Measurements from ENCODE around the gene H2BK1.

DNA sequence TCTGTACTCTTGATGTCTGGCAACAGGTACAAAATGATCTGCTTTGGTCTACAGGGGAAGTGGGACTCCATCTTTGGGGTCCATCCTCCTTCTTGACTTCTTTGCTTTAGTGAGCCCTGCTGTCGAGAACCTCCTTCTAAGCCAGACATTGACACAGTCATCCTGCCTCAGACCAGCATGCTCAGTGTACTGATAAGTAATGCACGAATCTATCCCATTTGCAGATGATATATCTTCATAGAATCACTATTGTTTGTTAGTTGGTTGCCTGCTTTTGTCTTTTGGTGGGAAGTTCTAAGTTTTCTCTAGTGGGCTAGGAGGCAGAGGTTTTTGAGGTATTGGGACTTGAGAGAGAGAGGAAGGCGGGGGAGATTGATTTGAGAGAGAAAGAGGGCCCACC is 8.9 kb downstream of the H2BK1 start:
- TF ChIP-seq, protein P1, sequence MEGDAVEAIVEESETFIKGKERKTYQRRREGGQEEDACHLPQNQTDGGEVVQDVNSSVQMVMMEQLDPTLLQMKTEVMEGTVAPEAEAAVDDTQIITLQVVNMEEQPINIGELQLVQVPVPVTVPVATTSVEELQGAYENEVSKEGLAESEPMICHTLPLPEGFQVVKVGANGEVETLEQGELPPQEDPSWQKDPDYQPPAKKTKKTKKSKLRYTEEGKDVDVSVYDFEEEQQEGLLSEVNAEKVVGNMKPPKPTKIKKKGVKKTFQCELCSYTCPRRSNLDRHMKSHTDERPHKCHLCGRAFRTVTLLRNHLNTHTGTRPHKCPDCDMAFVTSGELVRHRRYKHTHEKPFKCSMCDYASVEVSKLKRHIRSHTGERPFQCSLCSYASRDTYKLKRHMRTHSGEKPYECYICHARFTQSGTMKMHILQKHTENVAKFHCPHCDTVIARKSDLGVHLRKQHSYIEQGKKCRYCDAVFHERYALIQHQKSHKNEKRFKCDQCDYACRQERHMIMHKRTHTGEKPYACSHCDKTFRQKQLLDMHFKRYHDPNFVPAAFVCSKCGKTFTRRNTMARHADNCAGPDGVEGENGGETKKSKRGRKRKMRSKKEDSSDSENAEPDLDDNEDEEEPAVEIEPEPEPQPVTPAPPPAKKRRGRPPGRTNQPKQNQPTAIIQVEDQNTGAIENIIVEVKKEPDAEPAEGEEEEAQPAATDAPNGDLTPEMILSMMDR (IDR thresholded peaks at IDR 0.05; ENCODE audit: low read length): no peak
- no peak for TF ChIP-seq EZH2phosphoT487 (IDR thresholded peaks at IDR 0.05; ENCODE audit: low read length)

Data from MM.1S (cell line).